Retinal pigment epithelial cell (primary cell): ENCODE results near the gene CD164L2.

Source experiments
- DNase-seq: peaks from one replicate; pipeline ENCODE4 v3.0.0-alpha.2; 2010; ENCODE audit warnings: low read depth
- H3K4me3 ChIP-seq: 2 replicates; pipeline ENCODE4 v1.5.1; 2011; ENCODE audit warnings: mild to moderate bottlenecking, low read length, control low read depth, moderate library complexity
- CTCF ChIP-seq: conservative IDR thresholded peaks from 2 replicates; pipeline ENCODE4 v1.5.1; 2011; ENCODE audit warnings: low read depth, low read length, control low read depth, inconsistent platforms

The CD164L2 gene

GRCh38 chr1:27366411-27367159 is 16.5 kb downstream of the CD164L2 start, which contains the start of gene MAP3K6:
TSS of gene MAP3K6 (minus strand) at chr1:27366961. CDS start at chr1:27366597, 364 bp downstream.
- peak; percentile 35 for TF ChIP-seq CTCF
- DNase-seq: peak; percentile 17
- peak within 1 kb of the TSS; percentile 66 for H3K4me3 ChIP-seq

GRCh38 chr1:27366113-27366410 is 17.1 kb downstream of the CD164L2 start:
- TF ChIP-seq CTCF: no peak
- DNase-seq: no peak
- H3K4me3 ChIP-seq: peak overlapping the region; percentile 66

- TF ChIP-seq CTCF: no peak
- DNase-seq: no peak
- H3K4me3 ChIP-seq: peak overlapping the region; percentile 66
Measured at GRCh38 chr1:27365372-27366112, 17.6 kb downstream of the CD164L2 start.

GRCh38 chr1:27364696-27365371 is 18.3 kb downstream of the CD164L2 start:
- no peak for DNase-seq
- peak overlapping the region; percentile 35 for H3K4me3 ChIP-seq
- TF ChIP-seq CTCF: no peak

GRCh38 chr1:27363766-27364695 is 19.1 kb downstream of the CD164L2 start:
- TF ChIP-seq CTCF: no peak
- no peak overlapping the region for H3K4me3 ChIP-seq
- no peak for DNase-seq

- DNase-seq: no peak
- TF ChIP-seq CTCF: no peak
Measured at GRCh38 chr1:27361553-27361952, 21.6 kb downstream of the CD164L2 start.

More at GRCh38 chr1:27361553-27361952, 21.6 kb downstream of the CD164L2 start:
- no peak overlapping the region for H3K4me3 ChIP-seq
